H1 (cell line): ENCODE results near the gene NTN1. TPM values are rescaled to one million over a fixed set of nuclear protein-coding genes. Genes with fewer than 3 reads are reported as not detected.

ENCODE experiments used
- CTCF ChIA-PET: fragments of 300-600 bp; sonication (Branson Sonifier 250); formaldehyde crosslinking; loops from one replicate; lab custom pipeline; 2021; ENCODE audit not compliant: partially characterized antibody; lab: Charles Lee
- POLR2A ChIA-PET: fragments of 300-600 bp; sonication (Branson Sonifier 250); formaldehyde crosslinking; loops from one replicate; lab custom pipeline; 2021; ENCODE audit warnings: inconsistent platforms; ENCODE audit not compliant: partially characterized antibody; lab: Charles Lee
- DNase-seq, 2 experiments: peaks; one replicate each; pipeline versions ENCODE4 v3.0.0 to v3.0.0-alpha.2; 2010 to 2022; ENCODE audit warnings: low spot score in 2 of 2, low read depth in 1 of 2, mixed read lengths in 1 of 2
- FAIRE-seq: peaks from 2 replicates; lab custom pipeline; 2011; peaks lifted over from hg19 to GRCh38; lab: Jason Lieb, UNC
- H2AFZ ChIP-seq: 2 replicates; pipeline ENCODE4 v1.8.1; 2012; ENCODE audit warnings: low read length, inconsistent platforms
- H2AK5ac ChIP-seq: 2 replicates; pipeline ENCODE4 v1.6.1; 2013; ENCODE audit warnings: low read depth, low read length
- H2BK120ac ChIP-seq: replicated peaks from 2 replicates; pipeline ENCODE3; 2013; ENCODE audit warnings: low read depth, low read length, inconsistent platforms
- H2BK12ac ChIP-seq: 2 replicates; pipeline ENCODE4 v1.6.1; 2013; ENCODE audit warnings: low read depth, low read length
- H2BK15ac ChIP-seq: 2 replicates; pipeline ENCODE4 v1.6.1; 2013; ENCODE audit warnings: low read length
- H2BK20ac ChIP-seq: 2 replicates; pipeline ENCODE4 v1.6.1; 2013; ENCODE audit warnings: low read length
- H2BK5ac ChIP-seq: 2 replicates; pipeline ENCODE4 v1.6.1; 2013; ENCODE audit warnings: low read depth, low read length
- H3K14ac ChIP-seq: 2 replicates; pipeline ENCODE4 v1.6.1; 2013; ENCODE audit warnings: inconsistent platforms; ENCODE audit not compliant: insufficient read length
- H3K18ac ChIP-seq: 2 replicates; pipeline ENCODE4 v1.6.1; 2013; ENCODE audit warnings: low read length; ENCODE audit errors: extremely low read depth
- H3K23ac ChIP-seq: 2 replicates; pipeline ENCODE4 v1.6.1; 2013; ENCODE audit warnings: inconsistent platforms; ENCODE audit not compliant: insufficient read length
- H3K23me2 ChIP-seq: 2 replicates; pipeline ENCODE4 v1.6.1; 2013; ENCODE audit warnings: low read depth, low read length
- H3K27ac ChIP-seq: 2 replicates; pipeline ENCODE4 v1.6.1; 2011; ENCODE audit warnings: low read depth, low read length, inconsistent platforms
- H3K27me3 ChIP-seq, 4 experiments: replicated peaks in 1 of 4; 1 replicate in 1 of 4; 2 replicates in 3 of 4; pipeline versions ENCODE4 v1.6.1 to v1.8.1; 2011 to 2013; ENCODE audit warnings: low read length in 3 of 4, mild to moderate bottlenecking in 3 of 4, inconsistent platforms in 2 of 4, mixed read lengths in 2 of 4, moderate library complexity in 1 of 4; ENCODE audit not compliant: control insufficient read depth in 3 of 4, insufficient read depth in 3 of 4; ENCODE audit errors: extremely low read depth in 1 of 4
- H3K36me3 ChIP-seq, 4 experiments: 2 replicates each; pipeline versions ENCODE4 v1.6.1 to v1.8.1; 2011 to 2013; ENCODE audit warnings: mild to moderate bottlenecking in 4 of 4, low read length in 3 of 4, moderate library complexity in 2 of 4, control low read depth in 1 of 4, inconsistent platforms in 1 of 4; ENCODE audit not compliant: insufficient read depth in 4 of 4, control insufficient read depth in 2 of 4
- H3K4ac ChIP-seq: replicated peaks from 2 replicates; pipeline ENCODE3; 2013; ENCODE audit warnings: low read length, low read depth, mixed read lengths, inconsistent platforms; ENCODE audit not compliant: insufficient read length
- H3K4me1 ChIP-seq, 4 experiments: replicated peaks in 1 of 4; 1 replicate in 1 of 4; 2 replicates in 3 of 4; pipeline versions ENCODE4 v1.6.1 to v1.8.1; 2011 to 2013; ENCODE audit warnings: low read length in 3 of 4, inconsistent platforms in 2 of 4, mixed read lengths in 1 of 4; ENCODE audit not compliant: insufficient read depth in 4 of 4, control insufficient read depth in 3 of 4
- H3K4me2 ChIP-seq, 2 experiments: 2 replicates each; pipeline versions ENCODE4 v1.6.1 to v1.8.1; 2011 to 2013; ENCODE audit warnings: low read depth in 2 of 2, low read length in 2 of 2, control low read depth in 1 of 2, inconsistent platforms in 1 of 2, mild to moderate bottlenecking in 1 of 2; ENCODE audit not compliant: insufficient read depth in 1 of 2
- H3K4me3 ChIP-seq, 4 experiments: fragments of 200-600, 300-600 bp in 1 of 4; sonication (generic), shearing (Covaris generic), sonication (Bioruptor Twin) in 1 of 4; 2 replicates each; pipeline versions ENCODE4 v1.5.1 to v1.8.1; 2011 to 2016; ENCODE audit warnings: low read length in 4 of 4, low read depth in 3 of 4, control low read depth in 2 of 4, inconsistent platforms in 2 of 4, mild to moderate bottlenecking in 2 of 4, mixed read lengths in 1 of 4, moderate library complexity in 1 of 4; ENCODE audit not compliant: insufficient read depth in 2 of 4; ENCODE audit errors: extremely low read depth in 1 of 4
- H3K56ac ChIP-seq: replicated peaks from 2 replicates; pipeline ENCODE3; 2013; ENCODE audit warnings: low read depth, mild to moderate bottlenecking, mixed read lengths, low read length, inconsistent platforms; ENCODE audit not compliant: insufficient read length
- H3K79me1 ChIP-seq: 2 replicates; pipeline ENCODE4 v1.6.1; 2013; ENCODE audit warnings: low read depth, low read length, control low read depth
- H3K79me2 ChIP-seq, 2 experiments: 2 replicates each; pipeline versions ENCODE4 v1.6.1 to v1.8.1; 2012 to 2013; ENCODE audit warnings: low read length in 2 of 2, mild to moderate bottlenecking in 2 of 2, inconsistent platforms in 1 of 2; ENCODE audit not compliant: insufficient read depth in 2 of 2, control insufficient read depth in 1 of 2
- H3K9ac ChIP-seq, 4 experiments: replicated peaks in 1 of 4; 1 replicate in 1 of 4; 2 replicates in 3 of 4; pipeline versions ENCODE4 v1.6.1 to v1.8.1; 2011 to 2013; ENCODE audit warnings: low read depth in 3 of 4, low read length in 3 of 4, control low read depth in 2 of 4, mild to moderate bottlenecking in 2 of 4, moderate library complexity in 2 of 4, inconsistent platforms in 1 of 4; ENCODE audit errors: extremely low read depth in 1 of 4
- H3K9me3 ChIP-seq, 2 experiments: 2 replicates each; pipeline versions ENCODE4 v1.6.1 to v1.8.1; 2012 to 2013; ENCODE audit warnings: mild to moderate bottlenecking in 2 of 2, moderate library complexity in 2 of 2, control low read depth in 1 of 2, inconsistent platforms in 1 of 2, low read depth in 1 of 2, low read length in 1 of 2, mixed read lengths in 1 of 2; ENCODE audit not compliant: insufficient read depth in 2 of 2
- H4K20me1 ChIP-seq, 2 experiments: replicated peaks in 1 of 2; 2 replicates each; pipeline versions ENCODE3 to v1.8.1; 2011 to 2013; ENCODE audit warnings: inconsistent platforms in 2 of 2, low read length in 2 of 2, mild to moderate bottlenecking in 1 of 2; ENCODE audit not compliant: insufficient read depth in 2 of 2, control insufficient read depth in 1 of 2
- H4K5ac ChIP-seq: 2 replicates; pipeline ENCODE4 v1.6.1; 2013; ENCODE audit warnings: low read length, low read depth, mixed read lengths, inconsistent platforms; ENCODE audit not compliant: insufficient read length
- H4K8ac ChIP-seq: 2 replicates; pipeline ENCODE4 v1.8.0; 2013; ENCODE audit warnings: mild to moderate bottlenecking, moderate library complexity, low read length, inconsistent platforms; ENCODE audit not compliant: insufficient read depth; ENCODE audit errors: extremely low read depth
- H4K91ac ChIP-seq: replicated peaks from 2 replicates; pipeline ENCODE3; 2013; ENCODE audit warnings: low read length, mixed read lengths, inconsistent platforms; ENCODE audit not compliant: insufficient read length
- EZH2 ChIP-seq: fragments of 200-600 bp; sonication (generic); IDR thresholded peaks from 2 replicates; pipeline ENCODE4 v1.7.1; 2012; ENCODE audit warnings: low read depth, mild to moderate bottlenecking, moderate library complexity, low read length, inconsistent platforms; ENCODE audit not compliant: severe bottlenecking
- KDM5A ChIP-seq: fragments of 200-600 bp; IDR thresholded peaks from 2 replicates; pipeline ENCODE4 v1.7.1; 2012; ENCODE audit warnings: mild to moderate bottlenecking, low read length, inconsistent platforms, mixed read lengths
- RNF2 ChIP-seq: fragments of 200-900, 300-1000 bp; sonication (generic); IDR thresholded peaks from 2 replicates; pipeline ENCODE4 v1.7.1; 2016; ENCODE audit warnings: borderline replicate concordance, low read depth, mild to moderate bottlenecking, antibody characterized with exemption, low read length; ENCODE audit not compliant: poor library complexity, severe bottlenecking; ENCODE audit errors: missing control alignments
- SIX5 ChIP-seq: IDR thresholded peaks from 2 replicates; pipeline ENCODE4 v1.6.1; 2011; ENCODE audit warnings: mild to moderate bottlenecking, low read depth, low read length
- SUZ12 ChIP-seq: fragments of 200-600 bp; sonication (generic); IDR thresholded peaks from 2 replicates; pipeline ENCODE4 v1.6.1; 2012; ENCODE audit warnings: mild to moderate bottlenecking, inconsistent platforms, low read length, moderate library complexity, mixed read lengths
- WGBS, 2 experiments: shearing (Covaris generic) in 1 of 2; methylation state at CpG; one replicate each; pipeline versions ENCODE4 v1.1.6 to v1.1.7; 2013 to 2015; ENCODE audit warnings: low lambda C conversion rate in 2 of 2, mixed read lengths in 2 of 2, inconsistent platforms in 1 of 2, low coverage in 1 of 2, missing lambda C conversion rate in 1 of 2; ENCODE audit not compliant: insufficient replicate concordance in 2 of 2, insufficient coverage in 1 of 2, insufficient read length in 1 of 2; ENCODE audit errors: extremely low coverage in 1 of 2, missing lambda C conversion rate in 1 of 2; 5-methylcytosine and 5-hydroxymethylcytosine counted together
- polyA plus RNA-seq, 7 experiments: library from polyadenylated mRNA; depleted of rRNA in 3 of 7; stranded (reverse) in 5 of 7; unstranded in 2 of 7; fragments of >200 nt in 5 of 7; fragments of 200-250 nt in 2 of 7; gene quantifications; 1 replicate in 5 of 7; 2 replicates in 1 of 7; 4 replicates in 1 of 7; pipeline versions ENCODE4 v1.2.1 to v1.2.3, GENCODE V29; 2011 to 2013; ENCODE audit warnings: missing spikeins in 2 of 7, mixed read lengths in 2 of 7
- total RNA-seq: library from RNA; stranded (reverse); fragmentation: NEBNext Ultra II Directional; extraction: Animal tissue kit (Norgen Biotek cat#: 25700); gene quantifications from 2 replicates; pipeline ENCODE4 v1.2.1, GENCODE V29; 2021

Gene NTN1
- total and polyA plus RNA-seq, 2 of the 8 experiments (the other 6 are each of a cell fraction or from before 2014, with no cell fraction given) = 2.0 to 2.3 TPM

- no peak overlapping the region for H3K9ac ChIP-seq
These were observed 2.3 kb downstream of the NTN1 start for GRCh38 chr17:9023392-9024218.

More at GRCh38 chr17:9023392-9024218, 2.3 kb downstream of the NTN1 start:
- Histone ChIP-seq H4K91ac (no peak overlapping the region), H3K56ac (no peak overlapping the region), H3K27ac (no peak overlapping the region), H3K27me3 (peaks cover 43 to 76% (median 65%) of the 10 kb centered on the region in 4 experiments), H3K9me3 (no peaks in the 10 kb centered on the region), H2AFZ (no peak overlapping the region), H2BK20ac (no peak overlapping the region), H3K23me2 (peaks cover 18% of the 10 kb centered on the region; the same call in 1 of the 2 replicates), H4K20me1 (peaks cover 2 to 9% of the 10 kb centered on the region in 2 experiments), H3K79me2 (no peaks in the 10 kb centered on the region), H3K4me2 (peak overlapping the region; percentile 69 to 78), H3K4me3 (peak overlapping the region; percentile 0 to 66 (median 6); a peak in 5 of 8 replicates), H3K4me1 (peaks cover 8 to 31% (median 18%) of the 10 kb centered on the region in 4 experiments), H2BK12ac (peak overlapping the region; percentile 99; the same call in 1 of the 2 replicates), H3K36me3 (peaks cover 0 to 16% (median 0%) of the 10 kb centered on the region in 4 experiments; a peak in 1 of 8 replicates), H2BK5ac (no peak overlapping the region), H3K79me1 (no peaks in the 10 kb centered on the region), H2BK120ac (no peak overlapping the region), H3K14ac (no peak overlapping the region), H2BK15ac (no peak overlapping the region), H3K23ac (no peak overlapping the region), H2AK5ac (no peak overlapping the region), H4K5ac (no peak overlapping the region), H3K4ac (no peak overlapping the region), H4K8ac (peak overlapping the region; percentile 73), H3K18ac (peak overlapping the region; percentile 78)
- TF ChIP-seq EZH2 (peak; percentile 83), SUZ12 (peak; percentile 65), SIX5 (no peak), KDM5A (no peak), RNF2 (peak; percentile 81)
- CTCF ChIA-PET = interaction anchor here (1.1 to 1.3 kb wide), 2 partner anchors 139 to 197 kb away, joined by 3 read pairs; no protein-coding TSS in a partner anchor
- 6% methylated on average over 19 of the region's 49 CpGs; no CpG with 5 or more reads in 1 of the 2 experiments for WGBS, 2 experiments
- no peak for FAIRE-seq
- DNase-seq = peak in 1 of 2 experiments; percentile 58
- POLR2A ChIA-PET = no interaction called here
